ENCODE measurements around the gene JAG1. TPM values are rescaled to one million over a fixed set of nuclear protein-coding genes. Genes with fewer than 3 reads are reported as not detected.
A peak's percentile ranks its signal among the peaks of the same experiment; 100 is the strongest.

Gene JAG1
- total and polyA plus RNA-seq, 8 donors: 13.9 to 60.1 (median 25.1) TPM

GRCh38 chr20:10713161-10713560 lies 39.4 kb upstream of the JAG1 start:
- H3K4me3 ChIP-seq: no peak overlapping the region
- DNase-seq (peak in 1 of 6 donors; percentile 32), FAIRE-seq (no peak), ATAC-seq (peak; percentile 42 to 73 (median 54))
- WGBS, 2 donors: 13 to 20% methylated on average over 2 of the region's 2 CpGs
- H3K36me3 ChIP-seq: no peaks in the 10 kb centered on the region
- peaks cover 22 to 47% (median 33%) of the 10 kb centered on the region in 3 donors for H3K4me1 ChIP-seq
- no peaks in the 10 kb centered on the region for H3K9me3 ChIP-seq
- H3K27me3 ChIP-seq: no peaks in the 10 kb centered on the region
- intact Hi-C loops (cut with DNase I): no loop called here
- TF ChIP-seq, protein P1, sequence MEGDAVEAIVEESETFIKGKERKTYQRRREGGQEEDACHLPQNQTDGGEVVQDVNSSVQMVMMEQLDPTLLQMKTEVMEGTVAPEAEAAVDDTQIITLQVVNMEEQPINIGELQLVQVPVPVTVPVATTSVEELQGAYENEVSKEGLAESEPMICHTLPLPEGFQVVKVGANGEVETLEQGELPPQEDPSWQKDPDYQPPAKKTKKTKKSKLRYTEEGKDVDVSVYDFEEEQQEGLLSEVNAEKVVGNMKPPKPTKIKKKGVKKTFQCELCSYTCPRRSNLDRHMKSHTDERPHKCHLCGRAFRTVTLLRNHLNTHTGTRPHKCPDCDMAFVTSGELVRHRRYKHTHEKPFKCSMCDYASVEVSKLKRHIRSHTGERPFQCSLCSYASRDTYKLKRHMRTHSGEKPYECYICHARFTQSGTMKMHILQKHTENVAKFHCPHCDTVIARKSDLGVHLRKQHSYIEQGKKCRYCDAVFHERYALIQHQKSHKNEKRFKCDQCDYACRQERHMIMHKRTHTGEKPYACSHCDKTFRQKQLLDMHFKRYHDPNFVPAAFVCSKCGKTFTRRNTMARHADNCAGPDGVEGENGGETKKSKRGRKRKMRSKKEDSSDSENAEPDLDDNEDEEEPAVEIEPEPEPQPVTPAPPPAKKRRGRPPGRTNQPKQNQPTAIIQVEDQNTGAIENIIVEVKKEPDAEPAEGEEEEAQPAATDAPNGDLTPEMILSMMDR (IDR thresholded peaks at IDR 0.05): no peak
- no peak overlapping the region for H3K27ac ChIP-seq

GRCh38 chr20:10711903-10712451 lies 38.2 kb upstream of the JAG1 start:
- H3K9me3 ChIP-seq: no peaks in the 10 kb centered on the region
- 36 to 53% methylated on average over 5 of the region's 5 CpGs for WGBS, 2 donors
- peak overlapping the region in 3 of 4 donors; percentile 3 to 21 (median 14) for H3K4me3 ChIP-seq
- no peaks in the 10 kb centered on the region for H3K36me3 ChIP-seq
- intact Hi-C loops (cut with DNase I): no loop called here
- FAIRE-seq (no peak), ATAC-seq (peak in 1 of 4 donors; percentile 16), DNase-seq (no peak)
- H3K27ac ChIP-seq: peak overlapping the region; percentile 42 to 77 (median 71)
- H3K4me1 ChIP-seq: peaks cover 22 to 46% (median 30%) of the 10 kb centered on the region in 3 donors
- TF ChIP-seq, protein P1 (IDR thresholded peaks at IDR 0.05): no peak
- H3K27me3 ChIP-seq: no peaks in the 10 kb centered on the region

GRCh38 chr20:10710991-10711775 lies 37.4 kb upstream of the JAG1 start:
- no peaks in the 10 kb centered on the region for H3K9me3 ChIP-seq
- ATAC-seq (peak; percentile 85 to 92 (median 90)), DNase-seq (peak in 3 of 6 donors; percentile 34 to 46 (median 40)), FAIRE-seq (no peak)
- intact Hi-C loops (cut with DNase I): no loop called here
- TF ChIP-seq, protein P1 (IDR thresholded peaks at IDR 0.05): no peak
- no peaks in the 10 kb centered on the region for H3K36me3 ChIP-seq
- peak overlapping the region in 3 of 4 donors; percentile 3 to 21 (median 14) for H3K4me3 ChIP-seq
- H3K4me1 ChIP-seq: peaks cover 15 to 38% (median 24%) of the 10 kb centered on the region in 3 donors
- H3K27me3 ChIP-seq: no peaks in the 10 kb centered on the region
- WGBS, 2 donors: 13 to 18% methylated on average over 6 of the region's 6 CpGs
- H3K27ac ChIP-seq: peak overlapping the region; percentile 42 to 77 (median 71)

DNA sequence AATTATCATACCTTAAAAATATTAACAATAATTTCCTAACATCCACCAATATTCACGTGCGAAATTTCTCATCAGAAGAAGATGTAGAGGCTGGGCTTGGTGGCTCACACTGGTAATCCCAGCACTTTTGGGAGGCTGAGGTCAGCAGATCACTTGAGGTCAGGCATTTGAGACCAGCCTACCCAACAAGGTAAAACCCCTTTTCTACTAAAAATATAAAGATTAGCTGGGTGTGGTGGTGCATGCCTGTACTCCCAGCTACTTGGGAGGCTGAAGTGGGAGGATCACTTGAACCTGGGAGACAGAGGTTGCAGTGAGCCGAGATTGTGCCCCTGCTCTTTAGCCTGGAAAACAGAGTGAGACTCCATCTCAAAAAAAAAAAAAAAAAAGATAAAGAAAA lies 36.1 kb upstream of the JAG1 start:
- no peaks in the 10 kb centered on the region for H3K36me3 ChIP-seq
- no peaks in the 10 kb centered on the region for H3K27me3 ChIP-seq
- 95% methylated on average over 3 of the region's 3 CpGs for WGBS, 2 donors
- intact Hi-C loops (cut with DNase I): no loop called here
- peaks cover 12 to 32% (median 22%) of the 10 kb centered on the region in 3 donors for H3K4me1 ChIP-seq
- TF ChIP-seq, protein P1 (IDR thresholded peaks at IDR 0.05): no peak
- DNase-seq (no peak), FAIRE-seq (no peak), ATAC-seq (no peak)
- H3K27ac ChIP-seq: no peak overlapping the region
- no peaks in the 10 kb centered on the region for H3K9me3 ChIP-seq
- H3K4me3 ChIP-seq: no peak overlapping the region

Measured in pancreas (tissue), 10 donors.